ENCODE data around the gene ODAD3.

The ODAD3 gene

GRCh38 chr19:11420429-11421370 lies 14.2 kb downstream of the ODAD3 start:
- no peak for DNase-seq (ENCODE audit: low read depth)
- TF ChIP-seq CTCF (conservative IDR thresholded peaks at IDR 0.05; ENCODE audit: low read depth, low read length), result no peak
- peak overlapping the region; percentile 30 for H3K4me3 ChIP-seq (ENCODE audit: low read depth, low read length)

GRCh38 chr19:11418549-11419506 lies 16.1 kb downstream of the ODAD3 start, which contains the start of gene RGL3:
RGL3 (minus strand) TSS chr19:11419314; CDS start chr19:11419278, 36 bp downstream.
- DNase-seq (ENCODE audit: low read depth), result no peak
- no peak within 1 kb of the TSS for H3K4me3 ChIP-seq (ENCODE audit: low read depth, low read length)
- TF ChIP-seq CTCF (conservative IDR thresholded peaks at IDR 0.05; ENCODE audit: low read depth, low read length), result no peak

GRCh38 chr19:11418094-11418548 lies 16.8 kb downstream of the ODAD3 start:
- no peak for TF ChIP-seq CTCF (conservative IDR thresholded peaks at IDR 0.05; ENCODE audit: low read depth, low read length)
- H3K4me3 ChIP-seq (ENCODE audit: low read depth, low read length), result no peak overlapping the region
- DNase-seq (ENCODE audit: low read depth), result no peak

GRCh38 chr19:11416346-11417052 lies 18.4 kb downstream of the ODAD3 start:
- H3K4me3 ChIP-seq (ENCODE audit: low read depth, low read length), result no peak overlapping the region
- TF ChIP-seq CTCF (conservative IDR thresholded peaks at IDR 0.05; ENCODE audit: low read depth, low read length), result no peak
- DNase-seq (ENCODE audit: low read depth), result no peak

GRCh38 chr19:11414544-11414943 lies 20.4 kb downstream of the ODAD3 start:
- DNase-seq (ENCODE audit: low read depth), result no peak
- H3K4me3 ChIP-seq (ENCODE audit: low read depth, low read length), result no peak overlapping the region
- no peak for TF ChIP-seq CTCF (conservative IDR thresholded peaks at IDR 0.05; ENCODE audit: low read depth, low read length)

- H3K4me3 ChIP-seq (ENCODE audit: low read depth, low read length), result no peak overlapping the region
- peak; percentile 39 for DNase-seq (ENCODE audit: low read depth)
- TF ChIP-seq CTCF (conservative IDR thresholded peaks at IDR 0.05; ENCODE audit: low read depth, low read length), result no peak
Observed at GRCh38 chr19:11410682-11411081, 24.2 kb downstream of the ODAD3 start.

All from choroid plexus epithelial cell (primary cell).